ENCODE measurements around the gene TCEAL7.

Gene TCEAL7

GRCh38 chrX:103369479-103369878 is 39.4 kb downstream of the TCEAL7 start:
- DNase-seq: no peak

GRCh38 chrX:103372886-103373285 is 42.8 kb downstream of the TCEAL7 start:
- no peak for DNase-seq

GRCh38 chrX:103373581-103373980 is 43.5 kb downstream of the TCEAL7 start:
- DNase-seq: no peak

- DNase-seq: peak; percentile 47
Measured at GRCh38 chrX:103376118-103376978, 46.3 kb downstream of the TCEAL7 start, which contains the start of gene BEX3. TSS of gene BEX3 (plus strand) at chrX:103376538. CDS start at chrX:103377522, 984 bp downstream.

GRCh38 chrX:103376979-103377324 is 46.9 kb downstream of the TCEAL7 start:
- DNase-seq: no peak

- DNase-seq: no peak
Measured at GRCh38 chrX:103378990-103379389, 49.0 kb downstream of the TCEAL7 start.

All from activated CD4-positive, alpha-beta T cell treated with anti-CD3 and anti-CD28 coated beads, Interleukin-10, Interleukin-2, amounts not matched to agents 100 ng/mL and 50 ng/mL, durations not matched to agents 16 hours and 8 hours (primary cell).